ENCODE data around the gene RPS6KA3.
"Not testable (repeated sequence)": the region's sequence is repeated elsewhere in the genome, so short reads cannot be mapped to it uniquely, and the experiment has no call there.

The RPS6KA3 gene

GRCh38 chrX:20263474-20263873 lies 3.2 kb downstream of the RPS6KA3 start:
- no peak for DNase-seq

GRCh38 chrX:20260885-20261284 lies 5.8 kb downstream of the RPS6KA3 start:
- no peak for DNase-seq

GRCh38 chrX:20254712-20255299 lies 11.9 kb downstream of the RPS6KA3 start:
- DNase-seq, result no peak

GRCh38 chrX:20253232-20253543 lies 13.5 kb downstream of the RPS6KA3 start:
- DNase-seq, result no peak

GRCh38 chrX:20252381-20253231 lies 14.1 kb downstream of the RPS6KA3 start:
- peak; percentile 71 for DNase-seq

- DNase-seq, result no peak
Observed at GRCh38 chrX:20251691-20252090, 15.0 kb downstream of the RPS6KA3 start.

- not testable (repeated sequence) for DNase-seq
Observed at GRCh38 chrX:20250146-20250545, 16.6 kb downstream of the RPS6KA3 start.

GRCh38 chrX:20248592-20249192 lies 18.0 kb downstream of the RPS6KA3 start:
- no peak for DNase-seq

GRCh38 chrX:20244931-20245330 lies 21.8 kb downstream of the RPS6KA3 start:
- no peak for DNase-seq

- DNase-seq, result no peak
Observed at GRCh38 chrX:20240201-20240600, 26.5 kb downstream of the RPS6KA3 start.

GRCh38 chrX:20237864-20238263 lies 28.8 kb downstream of the RPS6KA3 start:
- no peak for DNase-seq

- DNase-seq, result no peak
Observed at GRCh38 chrX:20235755-20236154, 31.0 kb downstream of the RPS6KA3 start.

- DNase-seq, result no peak
Observed at GRCh38 chrX:20233336-20233735, 33.4 kb downstream of the RPS6KA3 start.

GRCh38 chrX:20231598-20231997 lies 35.1 kb downstream of the RPS6KA3 start:
- DNase-seq, result no peak

- DNase-seq, result no peak
Observed at GRCh38 chrX:20230406-20230805, 36.3 kb downstream of the RPS6KA3 start.

- no peak for DNase-seq
Observed at GRCh38 chrX:20229155-20229554, 37.6 kb downstream of the RPS6KA3 start.

- no peak for DNase-seq
Observed at GRCh38 chrX:20228245-20228644, 38.5 kb downstream of the RPS6KA3 start.

GRCh38 chrX:20227116-20227515 lies 39.6 kb downstream of the RPS6KA3 start:
- no peak for DNase-seq

GRCh38 chrX:20225488-20225833 lies 41.2 kb downstream of the RPS6KA3 start:
- DNase-seq, result no peak

GRCh38 chrX:20224814-20225487 lies 41.8 kb downstream of the RPS6KA3 start:
- DNase-seq, result no peak

GRCh38 chrX:20221902-20222301 lies 44.8 kb downstream of the RPS6KA3 start:
- DNase-seq, result no peak

GRCh38 chrX:20218836-20219505 lies 47.7 kb downstream of the RPS6KA3 start:
- no peak for DNase-seq

- no peak for DNase-seq
Observed at GRCh38 chrX:20217906-20218305, 48.8 kb downstream of the RPS6KA3 start.
